HG03354 (cell line): ENCODE data around the gene PIH1D1.
"Not testable (repeated sequence)": the region's sequence is repeated elsewhere in the genome, so short reads cannot be mapped to it uniquely, and the experiment has no call there.

ENCODE experiments used
- ATAC-seq: cut with Tn5 transposase; IDR thresholded peaks from one replicate; pipeline ENCODE4 v1.9.1; 2021; ENCODE audit warnings: mild to moderate bottlenecking; ENCODE audit not compliant: unreplicated experiment, poor library complexity, severe bottlenecking

The PIH1D1 gene

DNA sequence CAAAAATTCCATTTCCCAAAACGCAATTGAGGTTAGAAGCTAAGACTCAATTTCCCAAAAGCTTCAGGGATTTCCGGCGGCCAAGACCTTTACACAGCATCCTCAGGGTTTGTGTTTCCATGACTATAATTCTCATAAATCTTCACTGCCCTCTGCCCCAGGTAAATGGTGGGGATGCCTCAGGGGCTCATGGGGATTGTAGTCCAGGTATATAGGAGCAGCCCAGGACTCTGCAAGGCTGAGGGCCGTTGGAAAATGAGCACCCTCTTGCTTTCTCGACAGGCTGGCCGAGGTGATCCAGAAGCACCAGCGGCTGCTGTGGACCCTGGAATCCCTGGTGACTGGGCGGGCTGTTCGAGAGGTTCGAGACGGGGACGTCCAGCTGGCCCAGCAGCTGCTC is 7.8 kb upstream of the PIH1D1 start:
- ATAC-seq = no peak

DNA sequence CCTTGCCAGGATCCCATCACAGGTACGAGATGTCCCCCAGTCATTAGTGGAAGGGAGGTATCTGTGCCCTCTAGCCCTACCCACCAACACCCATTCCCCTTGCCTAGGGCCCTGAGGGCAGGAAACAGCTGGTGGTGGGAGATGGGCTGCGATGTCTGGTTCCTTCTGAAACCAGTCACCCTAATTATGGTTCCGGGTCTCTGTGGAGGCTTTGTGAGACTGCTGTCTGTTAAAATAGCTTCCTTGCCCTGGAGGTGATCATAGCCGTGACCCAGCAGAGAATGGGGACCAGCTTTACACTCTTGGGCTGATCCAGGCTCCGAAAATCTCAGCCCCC is 6.9 kb upstream of the PIH1D1 start:
- no peak for ATAC-seq

DNA sequence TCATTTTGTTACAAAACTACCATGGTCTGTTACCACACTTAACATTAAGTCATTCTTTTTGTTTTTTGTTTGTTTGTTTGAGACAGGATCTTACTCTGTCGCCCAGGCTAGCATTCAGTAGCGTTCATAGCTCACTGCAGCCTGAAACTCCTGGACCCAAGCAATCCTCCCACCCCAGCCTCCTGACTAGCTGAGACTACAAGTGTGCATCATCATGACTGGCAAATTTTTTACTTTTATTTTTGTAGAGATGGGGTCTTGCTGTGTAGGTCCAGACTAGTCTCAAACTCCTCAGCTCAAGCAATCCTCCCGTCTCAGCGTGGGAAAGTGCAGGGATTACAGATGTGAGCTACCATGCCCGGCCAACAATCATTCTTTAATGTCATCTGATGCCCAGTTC is 4.7 kb upstream of the PIH1D1 start:
- no peak for ATAC-seq

DNA sequence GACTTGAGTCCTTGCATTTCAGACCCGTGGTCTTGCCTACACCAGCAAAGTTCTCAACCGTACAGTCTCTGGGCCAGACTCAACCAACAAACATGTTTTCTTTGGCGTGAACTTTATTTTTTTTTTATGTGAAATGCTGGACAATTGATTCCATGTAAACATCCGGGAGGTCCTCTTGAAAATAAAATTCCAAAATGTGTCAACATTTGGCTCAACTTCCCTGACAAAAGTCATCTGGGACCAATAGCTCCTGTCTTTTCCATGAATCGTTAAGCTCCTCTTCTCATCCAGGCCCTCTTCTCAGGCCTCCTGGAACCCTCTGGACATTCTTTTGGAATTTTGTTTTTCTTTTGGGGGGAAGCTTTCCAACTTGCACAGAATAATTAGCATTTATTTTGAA is 4.2 kb upstream of the PIH1D1 start:
- no peak for ATAC-seq

DNA sequence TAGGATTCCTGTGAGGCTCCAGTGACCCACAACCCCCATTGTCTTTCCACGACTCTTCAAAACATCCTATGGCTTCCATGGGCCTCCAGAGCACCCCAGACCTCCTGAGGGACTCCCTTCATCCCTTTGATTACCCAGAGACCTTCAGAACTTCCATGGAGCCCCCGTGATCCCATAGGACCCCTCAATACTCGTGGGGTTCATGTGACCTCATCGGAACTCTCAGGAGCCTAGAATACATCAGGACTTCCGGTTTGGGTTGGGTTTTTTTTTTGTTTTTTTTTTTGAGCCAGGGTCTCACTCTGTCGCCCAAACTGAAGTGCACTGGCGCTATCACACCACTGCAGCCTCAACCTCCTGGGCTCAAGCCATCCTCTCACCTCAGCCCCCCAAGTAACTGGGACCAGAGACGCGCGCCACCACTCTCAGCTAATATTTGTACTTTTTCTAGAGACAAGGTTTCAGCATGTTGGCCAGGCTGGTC is 2.2 kb upstream of the PIH1D1 start:
- no peak for ATAC-seq

DNA sequence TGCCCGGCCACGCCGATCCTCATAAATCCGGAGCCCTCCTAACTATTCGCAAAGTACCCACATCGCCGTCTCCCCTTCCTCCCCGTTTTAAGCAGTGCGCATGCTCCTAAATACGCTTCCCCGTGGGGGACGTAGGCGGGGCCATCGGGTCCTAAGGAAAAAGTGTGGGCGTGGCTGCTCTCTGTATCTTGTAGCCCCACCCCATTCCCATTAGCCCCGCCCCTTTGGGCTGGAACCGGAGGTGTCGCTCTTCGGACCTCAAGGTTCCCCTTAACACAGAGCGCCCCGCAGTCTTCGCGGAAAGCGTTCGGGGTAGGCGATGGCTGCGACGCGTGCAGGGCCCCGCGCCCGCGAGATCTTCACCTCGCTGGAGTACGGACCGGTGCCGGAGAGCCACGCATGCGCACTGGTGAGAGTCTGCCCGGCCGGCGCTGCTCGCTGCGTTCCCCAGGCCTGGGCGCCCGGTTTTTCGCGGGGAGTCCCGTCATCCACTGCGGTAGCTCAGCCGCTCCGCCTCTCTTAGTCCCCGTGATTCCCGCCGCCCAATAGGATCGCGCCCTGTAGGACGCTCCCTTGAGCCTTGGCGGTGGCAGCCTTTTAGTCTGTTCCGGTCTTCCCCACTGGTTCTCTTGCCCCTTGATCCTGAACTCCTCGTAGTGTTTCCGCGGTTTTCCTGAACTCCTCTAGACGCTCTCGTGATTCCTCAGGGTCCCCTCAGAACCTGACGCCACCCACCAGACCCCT is 1.6 kb upstream of the PIH1D1 start, which contains the start of gene ALDH16A1:
TSS of gene ALDH16A1 (plus strand) at position 213 of the 744 bp plus-strand sequence. CDS start at position 320, 107 bp downstream.
- ATAC-seq = peak; percentile 78

DNA sequence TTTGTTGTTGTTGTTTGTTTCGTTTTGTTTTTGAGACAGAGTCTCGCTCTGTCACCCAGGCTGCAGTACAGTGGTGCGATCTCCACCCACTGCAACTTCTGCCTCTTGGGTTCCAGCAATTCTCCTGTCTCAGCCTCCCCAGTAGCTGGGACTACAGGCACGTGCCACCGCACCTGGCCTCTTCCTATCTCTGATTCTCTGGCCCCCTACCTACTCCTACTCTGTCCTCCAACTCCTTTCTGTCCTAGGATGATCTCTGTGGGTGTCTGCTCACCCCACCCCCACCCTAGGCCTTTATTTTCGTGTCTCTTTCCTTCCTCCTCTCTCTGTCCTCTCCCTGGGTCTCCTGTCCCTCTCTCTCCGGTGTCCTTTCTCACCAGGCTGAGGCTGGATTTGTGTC is 1.2 kb downstream of the PIH1D1 start:
- ATAC-seq = no peak

DNA sequence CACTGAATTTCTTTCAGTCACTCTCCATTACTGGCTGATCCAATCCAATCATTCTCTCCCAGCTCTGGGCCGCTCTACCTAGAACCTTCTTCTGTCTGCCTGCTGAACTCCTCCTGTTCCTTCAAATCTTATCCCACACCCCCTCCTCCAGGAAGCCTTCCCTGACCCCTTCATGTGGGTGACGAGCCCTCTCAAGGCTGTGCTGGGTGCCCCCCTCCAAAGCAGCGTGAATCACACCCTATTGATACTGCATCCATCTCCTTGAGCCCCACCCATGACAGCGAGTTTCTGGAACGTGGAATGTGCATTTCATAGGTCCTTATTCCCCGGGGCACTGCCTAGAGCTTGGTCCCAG is 3.2 kb downstream of the PIH1D1 start:
- ATAC-seq = no peak

DNA sequence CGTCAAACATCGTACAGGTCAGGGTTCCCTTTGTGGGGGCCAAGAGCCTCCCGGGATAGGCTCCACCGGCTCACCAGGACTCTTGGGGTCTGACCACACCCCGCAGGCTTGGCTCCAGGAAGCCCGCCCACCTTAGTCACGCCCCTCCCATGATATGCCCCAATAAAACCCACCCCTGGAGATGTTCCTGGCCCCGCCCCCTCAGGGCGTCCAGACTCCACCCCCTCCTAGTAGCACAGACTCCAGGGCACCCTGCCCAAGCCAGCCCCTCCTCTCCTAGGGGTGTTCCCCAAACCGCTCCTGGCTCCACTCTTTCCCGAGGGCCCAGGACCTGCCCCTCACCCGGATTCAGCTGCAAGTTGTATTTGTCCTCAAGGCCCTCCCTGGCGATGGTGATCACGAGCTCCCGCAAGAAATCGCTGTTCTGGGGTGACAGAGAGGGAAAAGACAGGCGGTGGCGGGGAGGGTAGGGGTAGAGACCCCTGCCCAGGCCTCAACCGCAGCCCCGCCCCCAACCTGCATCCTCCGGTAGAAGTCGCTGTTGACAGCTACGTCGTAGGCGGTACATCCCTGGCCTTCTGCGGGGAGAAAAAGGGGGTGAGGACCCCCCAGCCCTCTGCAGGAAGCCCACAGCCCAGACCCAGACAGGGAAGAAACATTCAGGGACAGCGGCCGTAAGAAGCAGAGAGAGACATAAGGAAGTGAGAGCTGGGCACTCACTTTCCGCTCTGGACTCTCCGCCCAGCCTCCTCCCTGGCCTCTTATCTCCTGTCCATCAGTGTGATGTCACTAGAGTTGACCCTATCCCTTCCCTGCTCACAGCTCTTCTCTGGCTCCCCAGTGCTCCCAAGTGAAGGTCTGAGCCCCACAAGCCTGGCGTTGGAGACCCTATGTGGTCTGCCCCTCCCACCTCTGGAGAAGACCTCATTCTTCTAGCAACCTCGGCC is 3.9 kb downstream of the PIH1D1 start:
- no peak for ATAC-seq

DNA sequence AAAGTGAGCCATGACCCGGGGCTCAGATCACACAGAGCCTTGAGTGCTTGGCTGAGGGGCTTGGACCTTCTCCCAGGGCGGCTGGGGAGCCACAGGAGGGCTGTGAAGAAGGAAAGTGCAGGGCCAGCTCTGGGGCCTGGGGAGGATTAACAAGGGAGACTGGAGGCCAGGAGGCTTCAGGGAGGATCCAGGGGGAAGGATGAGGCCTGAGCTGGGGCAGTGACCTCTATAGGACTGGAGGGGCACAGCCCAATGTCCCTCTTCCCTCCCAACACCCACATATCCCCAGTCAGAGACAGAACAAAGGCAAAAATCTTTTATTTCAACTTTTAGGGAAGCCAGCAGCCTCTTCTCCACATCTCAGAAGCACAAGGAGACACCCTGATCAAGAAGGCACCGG is 5.6 kb downstream of the PIH1D1 start:
- no peak for ATAC-seq

DNA sequence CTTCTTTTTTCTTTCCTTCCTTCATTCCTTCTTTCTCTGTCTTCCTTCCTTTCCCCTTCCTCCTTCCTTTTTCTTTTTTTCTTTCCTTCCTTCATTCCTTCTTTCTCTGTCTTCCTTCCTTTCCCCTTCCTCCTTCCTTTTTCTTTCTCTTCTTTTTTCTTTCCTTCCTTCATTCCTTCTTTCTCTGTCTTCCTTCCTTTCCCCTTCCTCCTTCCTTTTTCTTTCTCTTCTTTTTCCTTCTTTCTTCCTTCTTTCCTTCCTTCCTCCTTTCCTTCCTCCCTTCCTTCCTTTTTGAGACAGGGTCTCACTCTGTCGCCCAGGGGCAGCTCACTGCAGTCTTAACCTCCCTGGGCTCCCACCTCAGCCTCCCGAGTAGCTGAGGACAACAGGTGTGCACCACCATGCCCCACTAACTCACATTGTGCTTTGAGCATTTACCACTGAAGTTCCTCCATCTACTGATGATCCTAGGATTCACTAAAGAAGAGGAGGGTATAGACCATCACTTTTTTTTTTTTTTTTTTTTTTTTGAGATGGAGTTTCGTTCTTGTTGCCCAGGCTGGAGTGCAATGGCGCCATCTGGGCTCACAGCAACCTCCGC is 7.4 kb downstream of the PIH1D1 start:
- ATAC-seq = not testable (repeated sequence)

DNA sequence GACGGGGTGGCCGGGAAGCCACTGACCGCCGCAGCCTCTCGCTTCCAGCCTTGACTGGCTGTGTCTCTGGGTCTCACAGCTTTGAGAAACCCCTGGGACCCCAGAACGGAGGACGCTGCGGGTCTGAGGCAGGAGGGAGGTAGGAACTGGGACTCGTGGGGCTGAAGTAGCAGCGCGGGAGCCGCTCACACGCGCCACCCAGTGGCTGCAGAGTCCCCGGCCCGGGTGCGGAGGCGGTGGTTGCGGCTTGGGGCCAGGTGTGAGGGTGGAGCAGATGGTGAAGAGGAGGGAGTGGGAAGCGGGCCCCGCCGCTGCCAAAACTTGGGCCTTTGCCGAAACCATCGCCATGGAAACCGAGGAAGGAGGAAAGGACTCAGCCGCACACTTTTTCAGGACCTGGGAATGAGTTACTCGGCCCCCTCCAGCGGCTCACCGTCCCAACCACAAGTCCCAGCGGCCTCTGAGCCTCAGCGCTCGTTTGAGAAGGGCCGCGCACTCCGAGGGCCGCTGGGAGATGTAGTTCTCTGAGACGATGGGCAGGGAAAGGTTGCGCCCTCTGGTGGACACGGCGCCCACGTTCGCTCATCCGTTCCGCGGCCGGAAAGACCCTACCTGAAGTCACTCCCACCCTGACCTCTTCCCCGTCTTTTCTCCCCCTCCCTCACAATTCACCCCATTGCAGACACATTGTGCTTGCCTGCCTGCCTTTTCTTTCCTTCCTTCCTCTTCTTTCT is 8.1 kb downstream of the PIH1D1 start:
- peak; percentile 86 for ATAC-seq

DNA sequence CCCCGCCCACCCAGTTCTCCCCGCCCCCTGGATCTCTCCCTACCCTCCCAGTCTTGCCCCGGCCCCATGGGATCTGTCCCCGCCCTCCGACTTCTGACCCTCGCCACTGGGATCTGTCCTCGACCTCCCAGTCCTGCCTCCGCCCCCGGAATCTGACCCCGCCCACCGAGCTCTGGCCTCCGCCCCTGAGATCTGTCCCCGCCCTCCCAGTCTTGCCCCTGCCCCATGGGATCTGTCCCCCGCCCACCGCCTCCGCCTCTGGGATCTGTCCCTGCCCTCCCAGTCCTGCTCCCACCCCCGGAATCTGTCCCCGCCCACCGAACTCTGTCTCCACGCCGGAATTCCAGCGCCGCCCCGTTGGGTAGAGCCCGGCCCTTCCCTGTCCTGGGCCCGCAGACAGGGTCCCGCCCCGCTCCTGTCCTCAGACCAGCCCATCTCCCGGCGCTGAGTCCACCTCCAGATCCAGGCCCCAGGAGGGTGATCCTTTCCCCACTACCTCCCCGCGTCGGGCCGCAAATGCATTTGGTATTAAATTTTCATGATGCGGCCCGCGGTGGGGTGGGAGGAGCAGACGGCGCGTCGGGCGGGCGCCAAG is 8.7 kb downstream of the PIH1D1 start:
- peak; percentile 3 for ATAC-seq

DNA sequence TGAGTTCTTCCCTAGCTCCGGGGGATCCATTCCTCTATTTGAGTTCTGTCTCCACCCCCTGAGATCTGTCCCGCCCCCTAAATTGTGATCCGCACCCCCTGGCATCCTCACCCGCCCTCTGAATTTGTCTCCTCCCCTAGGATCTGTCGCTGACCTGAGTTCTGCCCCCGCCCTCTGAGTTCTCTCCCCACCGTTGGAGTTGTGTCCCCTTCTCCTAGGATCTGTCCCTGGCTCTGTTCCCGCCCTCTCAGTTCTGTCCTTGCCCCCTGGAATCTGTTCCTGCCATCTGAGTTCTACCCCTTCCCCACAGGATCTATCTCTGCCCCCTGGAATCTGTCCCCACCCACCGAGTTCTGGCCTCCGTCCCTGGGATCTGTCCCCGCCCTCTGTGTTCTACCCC is 9.3 kb downstream of the PIH1D1 start:
- ATAC-seq = no peak

DNA sequence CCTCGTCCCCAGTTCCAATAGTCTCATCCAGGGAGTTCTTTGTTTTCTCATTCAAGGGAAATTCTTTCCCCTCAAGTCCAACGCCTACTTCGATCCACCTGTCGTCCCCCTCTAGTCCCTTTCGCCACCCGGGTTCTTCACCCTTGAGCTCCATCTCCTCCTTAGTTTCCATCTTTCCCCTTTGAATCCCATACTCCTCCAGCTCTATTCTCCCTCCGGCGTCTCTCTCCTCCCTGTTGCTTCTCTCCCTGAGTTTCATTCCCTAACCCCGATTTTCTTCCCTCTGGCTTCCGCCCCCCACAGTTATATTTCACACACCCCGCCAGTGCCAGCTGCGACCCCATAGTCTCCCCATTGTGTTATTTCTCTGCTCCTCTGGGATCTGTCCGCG is 9.7 kb downstream of the PIH1D1 start:
- no peak for ATAC-seq

DNA sequence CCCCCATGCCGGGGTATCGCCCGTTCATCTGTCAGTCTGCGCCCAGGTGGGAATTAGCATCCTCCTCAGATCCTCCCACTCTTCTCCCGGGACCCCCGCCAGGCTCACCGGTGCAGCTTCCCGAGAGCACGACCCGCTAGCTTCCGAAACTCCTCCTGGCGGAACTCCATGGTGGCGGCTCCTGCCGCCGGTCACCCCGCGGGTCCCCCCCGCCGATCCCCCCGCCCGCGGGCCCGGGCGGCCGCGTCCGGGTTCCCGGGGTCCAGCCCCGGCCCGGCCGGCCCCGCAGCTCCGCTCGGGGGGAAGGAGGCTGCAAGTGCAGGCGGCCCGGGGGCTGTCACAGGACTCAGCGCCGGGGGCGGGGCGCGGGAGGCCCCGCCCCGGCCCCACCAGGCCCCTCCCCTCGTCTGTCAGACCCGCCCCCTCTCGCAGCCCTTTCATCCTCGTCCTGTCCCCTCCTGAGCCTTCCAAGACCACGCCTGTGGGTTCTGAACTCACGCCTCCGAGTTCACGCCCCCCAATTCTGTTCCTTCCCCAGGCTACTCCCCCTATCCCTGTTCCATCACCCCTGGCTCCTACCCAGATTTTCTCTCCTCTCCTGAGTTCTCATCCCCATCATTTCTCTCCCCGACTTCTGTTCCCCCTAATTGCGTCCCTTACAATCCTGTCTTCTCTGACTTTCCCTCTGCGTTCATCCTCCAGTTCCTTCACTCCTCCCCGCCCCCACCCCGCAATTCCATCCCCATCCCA is 10.2 kb downstream of the PIH1D1 start, which contains the start of gene SLC17A7:
TSS of gene SLC17A7 (minus strand) at position 318 of the 750 bp plus-strand sequence. CDS start at position 170, 148 bp downstream.
- ATAC-seq = no peak

DNA sequence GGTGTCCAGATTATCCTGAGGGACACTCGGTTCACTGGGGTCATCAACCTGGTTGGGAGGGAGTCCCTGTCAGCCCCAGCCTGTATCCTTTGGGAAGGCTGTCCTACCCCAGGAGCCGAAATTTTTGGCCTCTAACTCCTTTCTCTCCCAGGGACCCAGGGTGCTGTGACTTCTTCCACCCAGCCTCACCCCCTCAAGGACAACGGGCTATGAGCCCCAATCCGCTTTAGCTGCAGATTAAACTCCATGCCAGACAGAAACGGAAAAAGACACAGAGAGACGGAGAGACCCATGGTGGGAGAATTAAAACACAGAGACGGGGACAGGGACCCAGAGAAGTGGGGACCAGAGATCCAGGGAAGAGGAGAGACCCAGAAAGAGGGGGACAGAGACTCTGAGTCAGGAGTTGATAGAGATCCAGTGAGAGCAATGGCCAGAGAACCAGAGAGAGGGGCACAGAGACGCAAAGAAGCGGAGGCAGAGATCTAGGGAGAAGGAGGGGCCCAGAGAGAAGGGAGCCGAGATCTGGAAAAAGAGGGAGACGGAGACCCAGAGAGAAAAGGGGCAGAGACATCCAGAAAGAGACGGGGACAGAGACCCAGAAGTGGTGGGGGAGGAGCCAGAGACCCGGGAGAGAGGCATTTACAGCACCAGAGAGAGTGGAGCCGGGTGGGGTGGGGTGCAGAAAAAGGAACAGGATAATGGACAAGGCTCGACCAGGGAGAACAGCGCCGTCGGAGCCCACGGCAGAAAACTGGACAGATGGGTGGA is 11.0 kb downstream of the PIH1D1 start:
- ATAC-seq = no peak

DNA sequence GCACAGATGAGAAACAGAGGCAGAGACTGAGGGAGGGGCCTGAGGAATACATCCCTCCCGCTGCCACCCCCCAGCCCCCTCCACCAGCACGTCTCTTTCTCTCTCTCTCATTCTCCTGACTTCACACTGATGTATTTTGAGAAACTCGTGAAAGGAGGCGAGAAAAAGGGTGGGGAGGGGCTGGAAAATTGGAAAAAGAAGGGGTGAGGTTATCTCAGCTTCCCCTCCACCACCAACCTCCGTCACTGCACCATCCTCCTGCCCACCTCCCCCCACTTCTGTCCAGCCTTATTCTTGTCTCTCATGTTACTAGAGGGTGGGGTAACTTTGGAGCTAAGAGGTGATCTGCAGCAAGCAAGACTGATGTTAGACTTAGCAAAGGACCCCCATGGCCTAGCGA is 11.8 kb downstream of the PIH1D1 start:
- ATAC-seq = no peak
